HG03575 (cell line): Measurements from ENCODE around the gene NASP.
"Not testable (repeated sequence)": the region's sequence is repeated elsewhere in the genome, so short reads cannot be mapped to it uniquely, and the experiment has no call there.

Experiments used
- ATAC-seq: cut with Tn5 transposase; IDR thresholded peaks from one replicate; pipeline ENCODE4 v1.9.1; 2021; ENCODE audit not compliant: unreplicated experiment, insufficient number of reproducible peaks, low FRiP score; ENCODE audit errors: extremely low read depth

The NASP gene

DNA sequence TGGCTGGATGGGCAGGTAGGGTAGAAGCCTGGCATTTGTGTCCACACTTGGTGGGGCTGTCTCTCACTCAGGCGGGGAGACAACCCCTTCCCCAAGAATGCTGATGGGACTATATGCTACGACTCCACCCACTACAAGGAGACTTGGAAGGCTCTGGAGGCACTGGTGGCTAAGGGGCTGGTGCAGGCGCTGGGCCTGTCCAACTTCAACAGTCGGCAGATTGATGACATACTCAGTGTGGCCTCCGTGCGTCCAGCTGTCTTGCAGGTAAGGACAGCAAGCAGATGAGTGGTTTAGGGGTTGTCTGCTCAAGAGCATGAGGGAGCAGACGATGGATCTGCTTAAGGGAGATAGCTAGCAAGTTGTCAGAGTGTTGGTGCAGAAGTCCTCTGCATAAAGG, 15.9 kb upstream of the NASP start:
- ATAC-seq: no peak

DNA sequence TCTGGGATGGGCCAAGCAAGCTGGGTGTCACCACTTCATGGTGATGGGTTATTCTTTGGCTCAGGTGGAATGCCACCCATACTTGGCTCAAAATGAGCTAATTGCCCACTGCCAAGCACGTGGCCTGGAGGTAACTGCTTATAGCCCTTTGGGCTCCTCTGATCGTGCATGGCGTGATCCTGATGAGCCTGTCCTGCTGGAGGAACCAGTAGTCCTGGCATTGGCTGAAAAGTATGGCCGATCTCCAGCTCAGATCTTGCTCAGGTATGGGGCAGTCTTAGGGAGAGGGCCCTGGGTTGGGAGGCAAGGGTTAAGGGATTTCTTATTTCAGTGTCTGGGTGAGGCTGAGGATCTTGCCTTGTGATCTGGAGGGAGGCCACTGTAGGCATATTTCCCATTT, 15.4 kb upstream of the NASP start:
- no peak for ATAC-seq

- ATAC-seq: no peak
Observed at GRCh38 chr1:45569571-45569961, 14.3 kb upstream of the NASP start.

GRCh38 chr1:45569962-45570581, 13.8 kb upstream of the NASP start:
- ATAC-seq: no peak

- ATAC-seq: no peak
Observed at GRCh38 chr1:45570631-45571030, 13.2 kb upstream of the NASP start.

DNA sequence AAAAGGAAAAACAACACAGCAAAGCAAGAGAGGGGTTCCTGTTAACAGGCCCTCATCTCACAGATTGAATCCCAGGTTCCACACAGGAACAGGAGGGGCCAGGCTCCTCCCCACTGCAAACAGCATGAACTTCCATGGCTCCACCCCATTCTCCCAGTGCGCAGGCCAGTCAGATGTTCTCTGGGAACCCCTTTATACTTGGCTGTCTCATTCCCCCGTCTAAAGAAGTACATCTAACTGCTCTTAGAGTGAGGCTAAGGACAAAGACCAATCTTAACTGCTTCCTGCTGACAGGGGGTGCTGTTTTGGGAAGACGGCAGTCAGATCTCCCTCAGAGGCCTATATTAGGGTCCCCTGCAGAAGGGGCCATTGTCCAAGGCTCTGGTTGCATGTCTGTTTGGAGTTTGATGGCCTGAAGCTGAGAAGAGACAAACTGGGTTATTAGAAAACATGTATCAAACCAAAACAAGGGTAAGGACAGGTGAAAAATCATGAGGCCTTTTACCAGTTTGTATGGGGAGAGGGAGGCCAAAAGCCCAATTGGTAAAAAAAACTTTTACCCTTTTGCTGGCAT, 10.5 kb upstream of the NASP start:
- no peak for ATAC-seq

DNA sequence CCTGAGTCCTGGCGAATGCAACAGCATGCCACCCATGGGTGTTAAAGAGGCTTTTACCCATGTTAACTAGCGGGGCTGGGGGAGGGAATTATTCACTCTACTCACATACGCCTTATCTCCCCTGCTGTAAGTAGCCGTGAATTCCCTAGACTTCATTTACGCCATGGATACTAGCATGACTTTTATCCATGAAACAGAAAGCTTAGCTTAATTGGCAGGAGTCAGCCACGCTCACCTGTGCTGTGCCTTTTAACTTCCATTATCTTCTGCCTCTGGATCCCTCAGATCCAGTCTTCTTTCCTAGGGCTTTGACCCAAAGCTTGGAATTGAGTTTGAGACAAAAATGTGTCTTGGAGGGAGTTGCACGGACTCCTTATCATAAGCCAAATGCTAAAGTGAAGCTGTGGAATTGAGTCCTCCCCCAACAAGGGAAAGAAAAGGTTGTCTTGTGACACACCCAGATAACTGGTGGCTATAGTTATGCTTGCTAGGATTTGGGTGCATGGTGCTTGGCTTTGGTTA, 9.7 kb upstream of the NASP start:
- no peak for ATAC-seq

- ATAC-seq: peak; percentile 34
Observed at GRCh38 chr1:45583264-45583665, 576 bp upstream of the NASP start.

DNA sequence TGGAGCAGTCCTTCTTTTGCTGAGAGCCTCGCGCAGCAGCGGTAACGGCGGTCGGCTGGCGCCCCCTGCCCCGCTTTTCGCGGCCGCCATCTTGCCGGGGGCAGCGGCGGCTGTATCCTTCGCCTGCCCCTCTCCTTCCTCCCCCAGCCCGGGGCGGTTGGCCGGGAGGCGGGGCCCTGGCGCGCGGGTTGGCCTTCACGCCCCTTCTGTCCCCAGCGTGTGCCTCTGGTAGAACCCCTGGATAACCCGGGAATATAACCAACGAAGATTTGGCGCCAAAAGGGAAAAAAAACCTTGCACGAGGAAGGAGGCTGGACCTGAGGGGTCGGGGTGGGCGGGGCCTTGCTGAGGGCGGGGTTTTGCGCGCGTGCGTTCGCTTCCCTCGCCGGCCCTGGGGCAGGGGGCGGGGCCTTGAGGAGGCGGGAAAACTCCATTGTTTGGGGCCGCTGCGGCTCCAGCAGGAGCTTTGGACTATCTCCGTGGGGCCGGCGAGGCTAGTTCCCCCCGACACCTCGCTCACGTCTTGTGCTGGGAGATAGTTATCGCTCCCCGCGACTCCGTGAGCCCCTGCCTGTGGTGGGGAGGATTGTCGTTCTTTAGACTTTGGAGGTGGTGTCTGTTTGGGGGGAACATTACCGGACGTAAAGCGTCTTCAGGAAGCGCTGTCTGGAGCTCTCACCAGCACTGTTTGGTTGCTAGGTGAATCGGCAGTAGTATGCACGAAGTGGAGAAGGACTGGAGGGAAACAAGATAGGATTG, 689 bp downstream of the NASP start:
- no peak for ATAC-seq

GRCh38 chr1:45585110-45585426, 1.2 kb downstream of the NASP start:
- no peak for ATAC-seq

GRCh38 chr1:45585496-45586075, 1.7 kb downstream of the NASP start:
- no peak for ATAC-seq

DNA sequence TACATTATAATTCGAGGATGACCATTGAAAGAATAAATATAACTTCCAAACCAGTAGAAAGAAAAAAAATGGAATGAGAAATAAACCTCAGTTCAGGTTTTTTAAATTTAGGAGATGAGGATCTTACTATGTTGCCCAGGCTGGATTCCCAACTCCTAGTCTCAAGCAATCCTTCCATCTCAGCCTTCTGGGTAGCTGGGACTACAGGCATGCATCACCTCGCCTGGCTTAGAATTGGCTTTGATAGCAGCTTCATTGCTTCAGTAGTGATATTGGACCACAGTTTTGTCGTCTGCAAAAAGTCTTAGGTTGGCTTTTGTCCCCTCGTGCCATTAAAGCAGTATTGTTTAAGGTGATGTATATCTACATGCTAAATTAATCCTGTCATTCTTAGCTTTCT, 2.9 kb downstream of the NASP start:
- ATAC-seq: no peak

DNA sequence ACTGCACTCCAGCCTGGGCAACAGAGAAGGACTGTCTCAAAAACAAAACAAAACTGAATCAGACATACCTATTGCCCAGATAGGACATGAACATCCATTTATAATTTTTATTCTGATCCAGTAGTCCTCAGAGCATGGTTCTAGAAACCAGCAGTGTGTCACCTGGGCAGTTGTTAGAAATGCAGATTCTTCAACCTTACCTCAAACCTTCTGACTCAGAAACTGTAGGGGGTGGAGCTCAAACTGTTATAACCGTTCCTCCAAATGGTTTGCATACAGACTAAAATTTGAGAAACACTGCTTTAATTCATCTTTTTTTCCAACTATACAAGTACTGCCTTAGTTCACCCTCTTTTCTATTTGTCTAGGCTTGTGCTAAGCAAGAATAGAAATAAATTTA, 6.0 kb downstream of the NASP start:
- no peak for ATAC-seq

DNA sequence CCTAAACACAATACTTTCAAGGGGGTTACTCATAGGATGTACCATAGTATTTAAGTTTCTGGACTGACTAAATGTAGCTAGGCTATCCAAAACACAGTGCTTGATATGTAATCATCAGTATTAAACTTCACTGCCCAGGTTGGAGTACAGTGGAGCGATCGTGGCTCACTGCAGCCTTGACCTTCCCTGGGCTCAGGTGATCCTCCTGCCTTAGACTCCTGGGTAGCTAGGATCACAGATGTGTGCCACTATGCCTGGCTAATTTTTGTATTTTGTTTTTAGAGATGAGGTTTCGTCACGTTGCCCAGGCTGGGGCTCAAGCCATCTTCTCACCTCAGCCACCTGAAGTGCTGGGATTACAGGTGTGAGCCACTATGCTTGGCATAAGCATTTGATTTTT, 10.6 kb downstream of the NASP start:
- no peak for ATAC-seq

- not testable (repeated sequence) for ATAC-seq
Observed at GRCh38 chr1:45596765-45597164, 12.9 kb downstream of the NASP start.

DNA sequence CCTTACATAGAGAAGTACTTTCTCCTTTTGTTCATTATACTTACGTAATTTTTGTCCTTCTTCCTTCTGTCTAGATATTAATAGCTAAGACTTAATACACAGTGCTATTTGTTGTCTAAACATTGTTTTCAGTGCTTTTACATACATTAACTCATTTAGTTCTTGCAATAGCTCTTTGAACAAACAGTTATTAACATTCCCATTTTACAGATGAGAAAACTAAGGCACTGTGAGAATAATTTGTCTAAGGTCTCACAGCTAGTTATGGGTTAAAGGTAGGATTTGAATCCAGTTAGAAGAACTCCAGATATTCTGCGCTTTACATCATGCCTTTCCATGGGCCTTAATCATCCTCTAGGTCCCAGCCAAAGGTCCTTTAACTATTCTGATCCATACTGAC, 20.4 kb downstream of the NASP start:
- ATAC-seq: no peak

- no peak for ATAC-seq
Observed at GRCh38 chr1:45607404-45608074, 23.7 kb downstream of the NASP start.

GRCh38 chr1:45608175-45609156, 24.6 kb downstream of the NASP start:
- ATAC-seq: no peak
